OCI-LY7 (cell line): Measurements from ENCODE around the gene ITIH4. TPM values are rescaled to one million over a fixed set of nuclear protein-coding genes. Genes with fewer than 3 reads are reported as not detected.

Experiments
- BruUV-seq: library from RNA; stranded (reverse); fragments of 400-500 nt; replicated peaks from 2 replicates; lab custom pipeline; 2021; lab: Mats Ljungman, UMichigan
- CTCF ChIA-PET: fragments of 300-600 bp; sonication (Branson Sonifier 250); formaldehyde crosslinking; loops from one replicate; lab custom pipeline; 2022; ENCODE audit warnings: antibody characterized with exemption; ENCODE audit not compliant: unreplicated experiment; lab: Charles Lee
- POLR2A ChIA-PET: fragments of 300-600 bp; sonication (Branson Sonifier 250); formaldehyde crosslinking; loops from one replicate; lab custom pipeline; 2022; ENCODE audit warnings: antibody characterized with exemption; lab: Charles Lee
- DNase-seq: peaks from one replicate; pipeline ENCODE4 v3.0.0-alpha.2; 2015; ENCODE audit warnings: low spot score
- H2AFZ ChIP-seq: fragments of 200-600 bp; sonication (generic), shearing (Covaris generic); 2 replicates; pipeline ENCODE4 v1.6.1; 2014; ENCODE audit warnings: mild to moderate bottlenecking, antibody characterized with exemption, low read length, moderate library complexity
- H3K27ac ChIP-seq: fragments of 200-600 bp; sonication (generic); 2 replicates; pipeline ENCODE4 v1.5.1; 2014; ENCODE audit warnings: mixed run types, low read depth, mild to moderate bottlenecking, moderate library complexity, low read length, inconsistent platforms; ENCODE audit not compliant: poor library complexity, severe bottlenecking
- H3K36me3 ChIP-seq: fragments of 200-600 bp; sonication (generic); 2 replicates; pipeline ENCODE4 v1.6.1; 2014; ENCODE audit warnings: mild to moderate bottlenecking, antibody characterized with exemption, low read length, moderate library complexity, mixed read lengths; ENCODE audit not compliant: insufficient read depth
- H3K4me1 ChIP-seq: fragments of 200-600 bp; sonication (generic); 2 replicates; pipeline ENCODE4 v1.5.1; 2014; ENCODE audit warnings: mild to moderate bottlenecking, low read length; ENCODE audit not compliant: insufficient read depth, poor library complexity, severe bottlenecking
- H3K4me2 ChIP-seq: fragments of 200-600 bp; sonication (generic); 2 replicates; pipeline ENCODE4 v1.6.1; 2014; ENCODE audit warnings: mild to moderate bottlenecking, low read length
- H3K4me3 ChIP-seq: fragments of 200-600 bp; sonication (generic); 2 replicates; pipeline ENCODE4 v1.5.1; 2014; ENCODE audit warnings: mild to moderate bottlenecking, low read depth, low read length; ENCODE audit not compliant: poor library complexity, severe bottlenecking
- H3K79me2 ChIP-seq: fragments of 200-600 bp; sonication (generic); 2 replicates; pipeline ENCODE4 v1.6.1; 2016; ENCODE audit warnings: low read depth, mild to moderate bottlenecking, low read length, moderate library complexity, mixed read lengths; ENCODE audit not compliant: insufficient read depth
- H3K9me2 ChIP-seq: fragments of 200-600 bp; sonication (generic); 2 replicates; pipeline ENCODE4 v1.6.1; 2016; ENCODE audit warnings: mild to moderate bottlenecking, low read length, mixed read lengths; ENCODE audit not compliant: insufficient read depth
- H3K9me3 ChIP-seq: fragments of 200-600 bp; sonication (generic); 2 replicates; pipeline ENCODE4 v1.6.1; 2014; ENCODE audit warnings: mild to moderate bottlenecking, mixed run types, low read length, mixed read lengths
- H4K20me1 ChIP-seq: fragments of 200-600 bp; sonication (generic); 2 replicates; pipeline ENCODE4 v1.6.1; 2014; ENCODE audit warnings: mild to moderate bottlenecking, antibody characterized with exemption, low read length, moderate library complexity, mixed read lengths; ENCODE audit not compliant: insufficient read depth
- EZH2phosphoT487 ChIP-seq: fragments of 200-600 bp; sonication (generic); IDR thresholded peaks from 2 replicates; pipeline ENCODE4 v1.6.1; 2018; ENCODE audit warnings: low read depth, borderline replicate concordance, mild to moderate bottlenecking, mixed run types, antibody characterized with exemption, low read length, moderate library complexity, mixed read lengths
- intact Hi-C: fragments of 100-400 bp; cut with micrococcal nuclease; formaldehyde crosslinking; loops from one replicate; pipeline ENCODE4 v1.10.0; 2022; ENCODE audit not compliant: unreplicated experiment
- microRNA-seq: library from miRNA; unstranded; fragments of <30 nt; microRNA quantifications from one replicate; pipeline ENCODE4 v1.2.0, GENCODE V29; 2022; ENCODE audit warnings: borderline replicate concordance
- small RNA-seq: library from RNA; depleted of rRNA; stranded (forward); fragments of <200 nt; gene quantifications from one replicate; pipeline ENCODE3, GENCODE V24; 2014
- total RNA-seq, 2 experiments: library from RNA; depleted of rRNA in 1 of 2; stranded (reverse); fragments of >200 nt in 1 of 2; shearing (Covaris generic) in 1 of 2; gene quantifications; 2 replicates each; pipeline ENCODE4 v1.2.3, GENCODE V29; 2014 to 2022
- TF ChIP-seq, protein P1 (sequence below): fragments of 200-600 bp; sonication (generic); conservative IDR thresholded peaks from 2 replicates; pipeline ENCODE4 v1.5.1; 2014; ENCODE audit warnings: mild to moderate bottlenecking, antibody characterized with exemption, low read length, moderate library complexity, mixed read lengths

Gene ITIH4
- total RNA-seq, 2 experiments from 2014 or later: 2.1 to 2.2 TPM

DNA sequence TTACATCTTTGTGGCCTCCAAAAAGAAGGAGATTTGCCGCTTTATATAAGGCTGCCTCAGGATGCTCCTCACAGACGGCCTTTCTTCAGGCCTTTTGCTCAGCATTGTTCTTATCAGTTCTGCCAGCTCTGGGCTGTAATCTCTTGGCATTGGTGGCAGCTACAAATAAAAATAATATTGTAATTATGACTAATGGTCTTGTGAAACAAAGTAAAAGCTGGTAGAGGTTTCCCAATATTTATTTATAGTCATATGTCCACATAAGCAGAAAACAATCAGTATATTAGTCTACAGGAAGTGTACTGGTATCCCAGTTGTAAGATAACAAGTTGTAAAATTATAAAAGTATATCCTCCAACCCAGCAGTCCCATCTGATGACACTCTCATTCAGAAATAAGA lies 67.0 kb downstream of the ITIH4 start:
- Histone ChIP-seq H3K27ac (no peak overlapping the region), H3K36me3 (peaks cover 79% of the 10 kb centered on the region), H3K9me3 (no peaks in the 10 kb centered on the region), H3K4me3 (no peak overlapping the region), H4K20me1 (no peaks in the 10 kb centered on the region), H3K79me2 (no peaks in the 10 kb centered on the region), H3K4me2 (no peak overlapping the region), H3K9me2 (no peaks in the 10 kb centered on the region), H2AFZ (no peak overlapping the region), H3K4me1 (no peaks in the 10 kb centered on the region)
- TF ChIP-seq EZH2phosphoT487: no peak
- TF ChIP-seq, protein P1, sequence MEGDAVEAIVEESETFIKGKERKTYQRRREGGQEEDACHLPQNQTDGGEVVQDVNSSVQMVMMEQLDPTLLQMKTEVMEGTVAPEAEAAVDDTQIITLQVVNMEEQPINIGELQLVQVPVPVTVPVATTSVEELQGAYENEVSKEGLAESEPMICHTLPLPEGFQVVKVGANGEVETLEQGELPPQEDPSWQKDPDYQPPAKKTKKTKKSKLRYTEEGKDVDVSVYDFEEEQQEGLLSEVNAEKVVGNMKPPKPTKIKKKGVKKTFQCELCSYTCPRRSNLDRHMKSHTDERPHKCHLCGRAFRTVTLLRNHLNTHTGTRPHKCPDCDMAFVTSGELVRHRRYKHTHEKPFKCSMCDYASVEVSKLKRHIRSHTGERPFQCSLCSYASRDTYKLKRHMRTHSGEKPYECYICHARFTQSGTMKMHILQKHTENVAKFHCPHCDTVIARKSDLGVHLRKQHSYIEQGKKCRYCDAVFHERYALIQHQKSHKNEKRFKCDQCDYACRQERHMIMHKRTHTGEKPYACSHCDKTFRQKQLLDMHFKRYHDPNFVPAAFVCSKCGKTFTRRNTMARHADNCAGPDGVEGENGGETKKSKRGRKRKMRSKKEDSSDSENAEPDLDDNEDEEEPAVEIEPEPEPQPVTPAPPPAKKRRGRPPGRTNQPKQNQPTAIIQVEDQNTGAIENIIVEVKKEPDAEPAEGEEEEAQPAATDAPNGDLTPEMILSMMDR: no peak
- intact Hi-C loops: no loop called here
- no peak for DNase-seq
- BruUV-seq: no TSS peak
- POLR2A ChIA-PET: no interaction called here
- CTCF ChIA-PET: no interaction called here

Small RNAs within 50 kb of the gene (microRNA-seq; reads per million reads assigned to microRNA genes)
- not detected for gene MIR8064

Small RNAs within 50 kb of the gene (small RNA-seq; reads per million reads assigned to genes)
- gene MIR8064 (not detected), gene MUSTN1 (not detected)

Other genes with a start within 250 kb of the ITIH4 start
- gene PBRM1, start 144.8 kb downstream of the ITIH4 start, total RNA-seq (2014; rRNA removed; shearing (Covaris generic)): 67.2 and 75.7 TPM in 2 replicates
- gene PBRM1, start 144.8 kb downstream of the ITIH4 start, total RNA-seq (2022): 90.8 and 91.1 TPM in 2 replicates
- gene GNL3, start 144.6 kb downstream of the ITIH4 start, total RNA-seq (2014; rRNA removed; shearing (Covaris generic)): 220 and 232 TPM in 2 replicates
- gene GNL3, start 144.6 kb downstream of the ITIH4 start, total RNA-seq (2022): 147 and 182 TPM in 2 replicates
- 35.6 and 39.6 TPM in 2 replicates for gene GLT8D1, start 124.9 kb downstream of the ITIH4 start, total RNA-seq (2014; rRNA removed; shearing (Covaris generic))
- 34.0 and 37.7 TPM in 2 replicates for gene GLT8D1, start 124.9 kb downstream of the ITIH4 start, total RNA-seq (2022)
- gene SPCS1, start 124.6 kb downstream of the ITIH4 start, total RNA-seq (2014; rRNA removed; shearing (Covaris generic)): 46.6 and 58.1 TPM in 2 replicates
- 73.8 and 81.6 TPM in 2 replicates for gene SPCS1, start 124.6 kb downstream of the ITIH4 start, total RNA-seq (2022)
- gene NEK4, start 59.7 kb downstream of the ITIH4 start, total RNA-seq (2014; rRNA removed; shearing (Covaris generic)): 27.6 and 38.6 TPM in 2 replicates
- 27.5 and 29.6 TPM in 2 replicates for gene NEK4, start 59.7 kb downstream of the ITIH4 start, total RNA-seq (2022)
- not detected in 2 replicates for gene ITIH1, start 53.1 kb downstream of the ITIH4 start, total RNA-seq (2014; rRNA removed; shearing (Covaris generic))
- not detected in 2 replicates for gene ITIH1, start 53.1 kb downstream of the ITIH4 start, total RNA-seq (2022)
- gene ITIH3, start 35.9 kb downstream of the ITIH4 start, total RNA-seq (2014; rRNA removed; shearing (Covaris generic)): not detected in 2 replicates
- gene ITIH3, start 35.9 kb downstream of the ITIH4 start, total RNA-seq (2022): not detected in 2 replicates
- gene MUSTN1, start 4.3 kb upstream of the ITIH4 start, total RNA-seq (2014; rRNA removed; shearing (Covaris generic)): 0.28 and 2.7 TPM in 2 replicates
- gene MUSTN1, start 4.3 kb upstream of the ITIH4 start, total RNA-seq (2022): 1.7 and 2.8 TPM in 2 replicates
- gene STIMATE, start 66.9 kb upstream of the ITIH4 start, total RNA-seq (2014; rRNA removed; shearing (Covaris generic)): 8.1 and 18.1 TPM in 2 replicates
- 19.0 and 24.6 TPM in 2 replicates for gene STIMATE, start 66.9 kb upstream of the ITIH4 start, total RNA-seq (2022)
- 8.0 and 18.1 TPM in 2 replicates for gene SFMBT1, start 215.4 kb upstream of the ITIH4 start, total RNA-seq (2014; rRNA removed; shearing (Covaris generic))
- gene SFMBT1, start 215.4 kb upstream of the ITIH4 start, total RNA-seq (2022): 12.9 and 15.5 TPM in 2 replicates